Lung (tissue), 12 donors: Measurements from ENCODE around the gene PCSK7. TPM values are rescaled to one million over a fixed set of nuclear protein-coding genes. Genes with fewer than 3 reads are reported as not detected.

Source experiments
- ATAC-seq: fragments of 200-7000 bp; cut with Tn5 transposase; one replicate; pipeline ENCODE4 v1.9.1; 2020; ENCODE audit warnings: moderate number of reproducible peaks; ENCODE audit not compliant: insufficient read depth, low FRiP score
- DNase-seq, 3 donors: peaks; one replicate each; pipeline ENCODE4 v3.0.0-alpha.2; 2013 to 2017
- H3K27ac ChIP-seq, 2 donors: one replicate each; pipeline ENCODE4 v1.5.1; 2013; ENCODE audit warnings: mild to moderate bottlenecking in 2 of 2, moderate library complexity in 2 of 2, control low read depth in 1 of 2, inconsistent platforms in 1 of 2, low read depth in 1 of 2, low read length in 1 of 2
- H3K27me3 ChIP-seq, 3 donors: one replicate each; pipeline ENCODE4 v1.5.1; 2013; ENCODE audit warnings: low read length in 2 of 3; ENCODE audit not compliant: control insufficient read depth in 3 of 3, insufficient read depth in 3 of 3
- H3K36me3 ChIP-seq, 4 donors: one replicate each; pipeline ENCODE4 v1.5.1; 2013; ENCODE audit warnings: low read length in 4 of 4, mild to moderate bottlenecking in 1 of 4, moderate library complexity in 1 of 4; ENCODE audit not compliant: control insufficient read depth in 4 of 4, insufficient read depth in 4 of 4
- H3K4me1 ChIP-seq, 5 donors: one replicate each; pipeline ENCODE4 v1.5.1; 2013; ENCODE audit warnings: low read length in 5 of 5, mild to moderate bottlenecking in 2 of 5, moderate library complexity in 1 of 5; ENCODE audit not compliant: control insufficient read depth in 5 of 5, insufficient read depth in 5 of 5
- H3K4me3 ChIP-seq: one replicate; pipeline ENCODE4 v1.5.1; 2013; ENCODE audit warnings: mild to moderate bottlenecking, control low read depth, moderate library complexity
- H3K9ac ChIP-seq, 2 donors: one replicate each; pipeline ENCODE4 v1.5.1; 2013; ENCODE audit warnings: low read length in 2 of 2, control low read depth in 1 of 2; ENCODE audit not compliant: insufficient read depth in 1 of 2
- H3K9me3 ChIP-seq, 4 donors: one replicate each; pipeline ENCODE4 v1.5.1; 2013; ENCODE audit warnings: low read length in 3 of 4, mild to moderate bottlenecking in 1 of 4, moderate library complexity in 1 of 4; ENCODE audit not compliant: control insufficient read depth in 4 of 4, insufficient read depth in 3 of 4
- CTCF ChIP-seq: IDR thresholded peaks from 2 replicates; pipeline ENCODE4 v1.5.1; 2012; ENCODE audit warnings: mild to moderate bottlenecking; ENCODE audit errors: control extremely low read depth, extremely low read depth
- WGBS, 2 donors: extraction: QIAGEN DNeasy Blood & Tissue Kit; methylation state at CpG; one replicate each; pipeline ENCODE4 v1.1.7; 2013; 5-methylcytosine and 5-hydroxymethylcytosine counted together
- polyA plus RNA-seq, 2 donors: library from polyadenylated mRNA; stranded (reverse); fragments of 200-250 nt; gene quantifications; one replicate each; pipeline ENCODE4 v1.2.1, GENCODE V29; 2013
- total RNA-seq, 2 donors: library from RNA; depleted of rRNA in 1 of 2; stranded (reverse); fragments of >200 nt in 1 of 2; gene quantifications; one replicate each; pipeline ENCODE4 v1.2.1, GENCODE V29; 2014 to 2021
- donor health status: control.
- donor health status: control.
- donor health status: Bipolar disorder and iron deficiency.
- donor health status: healthy.
- donor health status: DM: yes; HTN: yes; CAD: no.

Gene PCSK7
- total and polyA plus RNA-seq, 4 donors, result 29.2 to 82.5 (median 32.9) TPM

- peaks cover 0 to 15% (median 0%) of the 10 kb centered on the region in 5 donors for H3K4me1 ChIP-seq
- H3K36me3 ChIP-seq, result peaks cover 0 to 14% (median 9%) of the 10 kb centered on the region in 4 donors
- ATAC-seq, result no peak
- 83 to 91% methylated on average over 14 of the region's 14 CpGs for WGBS, 2 donors
- H3K9ac ChIP-seq, result no peak overlapping the region
- no peaks in the 10 kb centered on the region for H3K9me3 ChIP-seq
- no peak for TF ChIP-seq CTCF
- H3K4me3 ChIP-seq, result no peak overlapping the region
- no peak for DNase-seq
- peak overlapping the region in 1 of 2 donors; percentile 29 for H3K27ac ChIP-seq
- H3K27me3 ChIP-seq, result no peaks in the 10 kb centered on the region
Observed at GRCh38 chr11:117171404-117172061, 60.3 kb downstream of the PCSK7 start.

GRCh38 chr11:117171007-117171403 lies 60.9 kb downstream of the PCSK7 start:
- WGBS, 2 donors, result 98 to 99% methylated on average over 2 of the region's 2 CpGs

GRCh38 chr11:117170210-117170609 lies 61.7 kb downstream of the PCSK7 start:
- Histone ChIP-seq H3K4me3 (no peak overlapping the region), H3K27me3 (no peaks in the 10 kb centered on the region), H3K9ac (no peak overlapping the region), H3K36me3 (peaks cover 0 to 22% (median 14%) of the 10 kb centered on the region in 4 donors), H3K9me3 (no peaks in the 10 kb centered on the region), H3K4me1 (peaks cover 0 to 15% (median 0%) of the 10 kb centered on the region in 5 donors), H3K27ac (no peak overlapping the region)
- no peak for ATAC-seq
- no peak for DNase-seq
- 85 to 93% methylated on average over 9 of the region's 9 CpGs for WGBS, 2 donors
- TF ChIP-seq CTCF, result no peak

More at GRCh38 chr11:117171007-117171403, 60.9 kb downstream of the PCSK7 start:
- H3K4me3 ChIP-seq, result no peak overlapping the region
- TF ChIP-seq CTCF, result no peak
- DNase-seq (no peak), ATAC-seq (no peak)
- peaks cover 0 to 18% (median 10%) of the 10 kb centered on the region in 4 donors for H3K36me3 ChIP-seq
- peaks cover 0 to 15% (median 0%) of the 10 kb centered on the region in 5 donors for H3K4me1 ChIP-seq
- no peaks in the 10 kb centered on the region for H3K9me3 ChIP-seq
- H3K9ac ChIP-seq, result no peak overlapping the region
- H3K27me3 ChIP-seq, result no peaks in the 10 kb centered on the region
- H3K27ac ChIP-seq, result peak overlapping the region in 1 of 2 donors; percentile 29
